ENCODE data around the gene CACNA1D. TPM values are rescaled to one million over a fixed set of nuclear protein-coding genes. Genes with fewer than 3 reads are reported as not detected.

The CACNA1D gene
- total RNA-seq, 1 experiment from 2014 or later, result not detected

DNA sequence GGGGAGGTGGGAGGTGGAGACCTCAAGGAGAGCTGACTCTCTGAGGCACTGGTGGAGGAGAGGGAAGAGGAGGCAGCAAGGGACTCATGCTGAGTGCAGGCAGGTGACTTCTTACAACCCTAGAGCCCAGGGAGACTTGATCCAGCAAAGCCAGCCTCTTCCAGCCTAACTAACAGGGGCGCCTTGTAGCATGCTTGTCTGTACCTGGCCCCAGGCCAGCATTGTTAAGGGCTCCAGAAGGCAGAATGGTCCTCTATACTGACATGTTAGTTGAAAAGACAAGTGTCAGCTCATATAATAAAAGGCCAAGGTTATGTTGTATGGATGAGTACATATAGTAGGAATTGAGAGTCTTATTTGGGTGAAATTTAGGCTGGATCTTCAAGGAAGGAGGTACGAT is 286.4 kb downstream of the CACNA1D start:
- BruUV-seq (replicated peaks), result no TSS peak
- no peak for DNase-seq (ENCODE audit: low spot score)
- H3K4me3 ChIP-seq (ENCODE audit: low read depth, low read length, poor library complexity, severe bottlenecking), result no peak overlapping the region
- H3K27me3 ChIP-seq (replicated peaks; ENCODE audit: insufficient read depth, low read depth, low read length, poor library complexity), result no peaks in the 10 kb centered on the region
- H3K9me3 ChIP-seq (ENCODE audit: low read depth, low read length, poor library complexity, severe bottlenecking), result no peaks in the 10 kb centered on the region
- ChIA-PET POLR2A (ENCODE audit: low non-redundant PET) (no interaction called here), CTCF (no interaction called here)
- H3K27ac ChIP-seq (ENCODE audit: low read depth, low read length, poor library complexity, severe bottlenecking), result no peak overlapping the region
- TF ChIP-seq, protein P1, sequence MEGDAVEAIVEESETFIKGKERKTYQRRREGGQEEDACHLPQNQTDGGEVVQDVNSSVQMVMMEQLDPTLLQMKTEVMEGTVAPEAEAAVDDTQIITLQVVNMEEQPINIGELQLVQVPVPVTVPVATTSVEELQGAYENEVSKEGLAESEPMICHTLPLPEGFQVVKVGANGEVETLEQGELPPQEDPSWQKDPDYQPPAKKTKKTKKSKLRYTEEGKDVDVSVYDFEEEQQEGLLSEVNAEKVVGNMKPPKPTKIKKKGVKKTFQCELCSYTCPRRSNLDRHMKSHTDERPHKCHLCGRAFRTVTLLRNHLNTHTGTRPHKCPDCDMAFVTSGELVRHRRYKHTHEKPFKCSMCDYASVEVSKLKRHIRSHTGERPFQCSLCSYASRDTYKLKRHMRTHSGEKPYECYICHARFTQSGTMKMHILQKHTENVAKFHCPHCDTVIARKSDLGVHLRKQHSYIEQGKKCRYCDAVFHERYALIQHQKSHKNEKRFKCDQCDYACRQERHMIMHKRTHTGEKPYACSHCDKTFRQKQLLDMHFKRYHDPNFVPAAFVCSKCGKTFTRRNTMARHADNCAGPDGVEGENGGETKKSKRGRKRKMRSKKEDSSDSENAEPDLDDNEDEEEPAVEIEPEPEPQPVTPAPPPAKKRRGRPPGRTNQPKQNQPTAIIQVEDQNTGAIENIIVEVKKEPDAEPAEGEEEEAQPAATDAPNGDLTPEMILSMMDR (conservative IDR thresholded peaks at IDR 0.05; ENCODE audit: low read depth, low read length), result no peak
- no peak for TF ChIP-seq EZH2 (IDR thresholded peaks at IDR 0.05; ENCODE audit: borderline replicate concordance, low read depth, low read length, poor library complexity, severe bottlenecking)
- no peaks in the 10 kb centered on the region for H3K4me1 ChIP-seq (ENCODE audit: insufficient read depth, low read length, poor library complexity, severe bottlenecking)
- no peaks in the 10 kb centered on the region for H3K36me3 ChIP-seq (ENCODE audit: insufficient read depth, low read length, poor library complexity, severe bottlenecking)
- intact Hi-C loops (cut with micrococcal nuclease; ENCODE audit: unreplicated experiment), result no loop called here

GRCh38 chr3:53787016-53787415 is 292.6 kb downstream of the CACNA1D start:
- no peaks in the 10 kb centered on the region for H3K36me3 ChIP-seq (ENCODE audit: insufficient read depth, low read length, poor library complexity, severe bottlenecking)
- no peak for DNase-seq (ENCODE audit: low spot score)
- intact Hi-C loops (cut with micrococcal nuclease; ENCODE audit: unreplicated experiment), result no loop called here
- POLR2A ChIA-PET (ENCODE audit: low non-redundant PET), result no interaction called here
- no TSS peak for BruUV-seq (replicated peaks)
- H3K27ac ChIP-seq (ENCODE audit: low read depth, low read length, poor library complexity, severe bottlenecking), result no peak overlapping the region
- CTCF ChIA-PET, result no interaction called here
- no peaks in the 10 kb centered on the region for H3K27me3 ChIP-seq (replicated peaks; ENCODE audit: insufficient read depth, low read depth, low read length, poor library complexity)
- TF ChIP-seq, protein P1 (conservative IDR thresholded peaks at IDR 0.05; ENCODE audit: low read depth, low read length), result no peak
- TF ChIP-seq EZH2 (IDR thresholded peaks at IDR 0.05; ENCODE audit: borderline replicate concordance, low read depth, low read length, poor library complexity, severe bottlenecking), result no peak
- H3K4me3 ChIP-seq (ENCODE audit: low read depth, low read length, poor library complexity, severe bottlenecking), result no peak overlapping the region
- no peaks in the 10 kb centered on the region for H3K4me1 ChIP-seq (ENCODE audit: insufficient read depth, low read length, poor library complexity, severe bottlenecking)
- H3K9me3 ChIP-seq (ENCODE audit: low read depth, low read length, poor library complexity, severe bottlenecking), result no peaks in the 10 kb centered on the region

GRCh38 chr3:53788038-53788437 is 293.6 kb downstream of the CACNA1D start:
- Histone ChIP-seq H3K27me3 (replicated peaks; ENCODE audit: insufficient read depth, low read depth, low read length, poor library complexity) (no peaks in the 10 kb centered on the region), H3K4me3 (ENCODE audit: low read depth, low read length, poor library complexity, severe bottlenecking) (no peak overlapping the region), H3K36me3 (ENCODE audit: insufficient read depth, low read length, poor library complexity, severe bottlenecking) (no peaks in the 10 kb centered on the region), H3K27ac (ENCODE audit: low read depth, low read length, poor library complexity, severe bottlenecking) (no peak overlapping the region), H3K4me1 (ENCODE audit: insufficient read depth, low read length, poor library complexity, severe bottlenecking) (no peaks in the 10 kb centered on the region), H3K9me3 (ENCODE audit: low read depth, low read length, poor library complexity, severe bottlenecking) (no peaks in the 10 kb centered on the region)
- no peak for DNase-seq (ENCODE audit: low spot score)
- intact Hi-C loops (cut with micrococcal nuclease; ENCODE audit: unreplicated experiment), result no loop called here
- CTCF ChIA-PET, result no interaction called here
- POLR2A ChIA-PET (ENCODE audit: low non-redundant PET), result no interaction called here
- no TSS peak for BruUV-seq (replicated peaks)
- no peak for TF ChIP-seq EZH2 (IDR thresholded peaks at IDR 0.05; ENCODE audit: borderline replicate concordance, low read depth, low read length, poor library complexity, severe bottlenecking)
- TF ChIP-seq, protein P1 (conservative IDR thresholded peaks at IDR 0.05; ENCODE audit: low read depth, low read length), result no peak

All from A673 (cell line).